Suppressor macrophage treated with lipopolysaccharide for 1 hour (primary cell): ENCODE measurements around the gene KYNU.
"Not testable (repeated sequence)": the region's sequence is repeated elsewhere in the genome, so short reads cannot be mapped to it uniquely, and the experiment has no call there.

ENCODE experiments used
- DNase-seq, 3 donors: peaks; one replicate each; pipeline ENCODE4 v3.0.0-alpha.2; 2020 to 2022

Gene KYNU

DNA sequence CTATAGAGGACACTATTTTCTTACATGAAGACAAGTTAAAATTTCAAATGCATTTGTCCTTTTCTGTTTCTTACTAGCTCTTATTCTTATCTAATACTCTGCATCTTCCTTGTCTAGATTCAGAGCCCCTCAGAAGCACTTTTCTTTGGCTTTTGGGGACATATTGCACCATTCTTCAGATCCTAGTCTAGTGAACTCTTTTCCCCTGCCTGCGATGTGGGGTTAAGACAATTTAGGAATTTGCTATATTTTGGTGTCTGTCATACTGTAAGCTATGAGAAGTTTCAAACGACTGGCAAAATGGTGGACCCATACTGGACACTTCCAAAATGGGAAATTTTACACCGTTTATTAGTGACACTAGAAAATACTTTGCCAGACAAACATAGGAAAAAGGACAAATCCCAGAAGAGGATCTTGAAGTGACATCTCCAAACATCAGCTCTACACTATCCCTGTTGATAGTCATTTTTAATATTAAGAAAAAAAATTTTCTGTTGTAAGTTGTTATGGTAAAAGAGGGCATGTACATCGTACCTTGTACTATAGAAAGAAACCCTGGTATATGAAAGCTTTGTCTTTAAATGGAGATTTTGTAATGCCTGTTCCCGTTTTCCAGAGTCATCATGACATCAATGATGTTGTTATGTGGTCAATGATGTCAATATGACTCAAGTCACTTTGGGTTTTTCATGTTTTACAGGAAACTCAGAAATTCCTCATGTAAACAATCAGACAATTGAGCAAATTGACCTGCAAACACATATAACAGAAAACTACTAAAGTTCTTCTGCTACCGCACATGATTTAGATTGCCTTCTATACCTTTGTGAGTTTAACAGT lies 4.4 kb upstream of the KYNU start:
- DNase-seq = peak; percentile 84 to 98 (median 97)

DNA sequence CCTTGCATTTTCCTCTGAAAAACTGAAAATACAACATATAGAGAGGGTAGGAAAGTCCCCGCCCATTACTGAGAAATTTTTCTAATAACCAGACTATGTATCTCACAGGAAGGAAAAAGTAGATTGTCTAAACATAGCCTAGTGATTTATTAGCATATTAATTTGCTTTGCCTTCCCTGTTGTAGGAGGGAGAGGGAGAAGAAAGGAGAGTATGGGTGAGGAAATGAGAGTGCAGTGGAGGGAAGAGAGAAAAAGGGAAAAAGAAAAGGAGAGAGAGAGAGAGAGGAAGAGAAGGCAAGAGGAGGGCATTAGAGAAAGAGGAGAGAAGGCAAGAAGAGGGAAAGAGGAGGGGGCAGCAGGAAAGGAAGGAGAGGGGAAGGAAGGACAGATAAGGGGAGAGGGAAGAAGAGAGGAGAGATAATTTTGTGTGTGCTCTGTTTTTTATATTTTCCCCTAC lies 3.6 kb upstream of the KYNU start:
- DNase-seq = peak; percentile 67 to 82 (median 77)

DNA sequence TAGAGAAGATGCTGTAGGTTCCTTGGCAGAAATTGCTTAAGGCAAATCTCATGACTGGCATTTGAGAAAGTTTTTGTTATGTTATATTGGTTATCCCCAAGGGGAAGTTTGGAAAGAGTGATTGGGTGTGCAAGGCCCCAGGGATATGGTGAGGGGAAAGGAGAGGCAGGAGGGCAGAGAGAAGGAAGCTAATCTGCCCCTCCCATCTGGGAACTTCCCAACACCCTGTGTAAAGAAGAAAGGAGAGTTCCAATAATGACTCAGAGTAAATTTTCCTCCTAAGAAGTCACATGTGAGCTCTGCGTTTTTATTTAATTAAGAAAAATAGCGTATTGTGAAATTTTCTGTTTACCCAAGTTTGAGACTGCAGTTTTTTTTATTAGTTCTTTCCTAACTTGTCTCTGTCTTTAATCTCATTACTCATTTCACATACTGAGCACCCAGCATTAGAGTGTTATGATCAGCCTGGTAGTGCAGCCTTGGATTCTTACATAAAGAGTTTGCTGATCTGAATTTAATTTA lies 3.1 kb upstream of the KYNU start:
- peak; percentile 95 to 100 (median 99) for DNase-seq

DNA sequence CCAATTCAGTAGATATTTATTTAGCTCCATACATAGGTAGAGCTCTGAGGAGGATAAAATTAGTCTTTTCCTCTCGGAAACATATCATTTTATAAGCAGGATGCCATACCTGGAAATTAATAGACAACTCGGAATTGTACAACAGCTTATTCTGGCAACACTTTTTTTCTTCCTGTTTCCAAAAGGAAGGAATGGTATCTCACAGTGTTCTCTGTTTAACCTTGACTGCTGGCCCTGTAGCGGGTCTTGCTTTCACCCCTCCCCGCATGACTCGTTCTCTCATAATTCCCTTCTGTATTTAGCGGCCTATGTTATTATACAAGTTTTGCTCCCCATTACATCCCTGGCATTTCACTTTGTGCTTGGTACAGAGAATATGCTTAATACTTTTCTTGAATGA lies 2.5 kb upstream of the KYNU start:
- peak in 2 of 3 donors; percentile 57 to 63 for DNase-seq

DNA sequence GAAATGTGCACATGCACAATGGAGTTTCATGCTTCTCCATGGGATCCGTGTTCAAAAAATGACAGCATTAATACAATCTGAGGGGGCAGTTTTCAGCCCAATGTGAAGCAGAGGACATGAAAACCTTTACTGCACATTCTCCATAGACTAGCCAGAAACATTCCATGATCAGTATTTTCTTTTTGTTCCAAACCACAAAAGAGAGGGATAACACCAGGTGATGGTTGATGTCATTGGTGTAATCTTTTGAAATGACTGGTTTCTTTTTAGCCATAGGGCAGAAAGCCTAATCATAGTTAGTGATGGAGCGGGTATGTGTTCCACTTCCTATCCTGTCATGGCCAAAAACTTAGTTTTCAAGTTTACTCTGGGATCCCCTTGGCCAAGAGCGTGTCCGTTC lies 1.8 kb upstream of the KYNU start:
- DNase-seq = no peak

DNA sequence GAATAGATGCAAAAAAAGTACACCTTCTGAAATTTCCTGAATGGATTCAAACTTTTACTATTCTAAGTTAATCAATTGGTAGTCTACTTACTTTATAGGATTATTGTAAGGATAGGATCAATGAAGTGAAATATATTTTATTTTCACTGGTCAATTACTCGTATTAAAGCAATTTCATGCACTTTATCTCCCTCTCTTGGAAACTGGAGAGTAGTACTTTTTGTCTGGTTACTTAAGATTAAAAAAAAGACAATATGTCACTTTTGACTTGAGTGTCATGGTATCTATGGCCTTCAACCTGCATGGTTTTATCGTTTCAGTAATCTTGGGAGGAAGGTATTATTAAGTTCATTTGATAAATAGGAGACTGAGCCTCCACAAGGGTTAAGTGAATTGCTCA lies 1.0 kb upstream of the KYNU start:
- DNase-seq = peak in 1 of 3 donors; percentile 62

DNA sequence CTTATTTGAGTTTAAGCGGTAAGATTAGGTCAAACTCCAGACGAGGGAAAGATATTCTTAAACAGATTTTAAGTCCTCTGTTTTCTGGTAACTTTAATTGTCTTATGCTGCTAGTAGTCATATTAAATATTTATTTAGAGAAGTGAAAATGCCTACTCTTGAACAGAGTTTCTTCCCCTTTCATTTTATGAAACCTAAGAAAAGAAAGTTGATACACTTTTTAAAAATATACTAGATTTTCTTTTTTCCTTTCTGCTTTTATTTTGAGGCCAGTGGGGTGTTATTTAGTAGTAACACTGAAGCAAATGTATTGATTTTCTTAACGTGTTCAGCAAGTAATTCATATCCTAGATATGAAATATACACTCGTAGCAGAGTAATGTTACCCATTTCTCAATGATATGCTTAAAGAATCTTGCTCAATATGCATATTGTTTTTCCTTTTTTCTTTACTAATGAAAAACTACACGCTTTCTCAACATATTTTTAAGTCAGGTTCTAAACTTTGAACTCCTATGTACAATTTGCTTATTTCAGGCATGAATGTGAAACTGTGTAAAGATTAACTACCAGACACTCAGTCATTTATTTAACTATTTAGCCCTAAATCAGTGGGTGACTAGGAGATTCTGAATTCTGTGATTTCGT lies 691 bp downstream of the KYNU start:
- peak in 2 of 3 donors; percentile 59 to 64 for DNase-seq

DNA sequence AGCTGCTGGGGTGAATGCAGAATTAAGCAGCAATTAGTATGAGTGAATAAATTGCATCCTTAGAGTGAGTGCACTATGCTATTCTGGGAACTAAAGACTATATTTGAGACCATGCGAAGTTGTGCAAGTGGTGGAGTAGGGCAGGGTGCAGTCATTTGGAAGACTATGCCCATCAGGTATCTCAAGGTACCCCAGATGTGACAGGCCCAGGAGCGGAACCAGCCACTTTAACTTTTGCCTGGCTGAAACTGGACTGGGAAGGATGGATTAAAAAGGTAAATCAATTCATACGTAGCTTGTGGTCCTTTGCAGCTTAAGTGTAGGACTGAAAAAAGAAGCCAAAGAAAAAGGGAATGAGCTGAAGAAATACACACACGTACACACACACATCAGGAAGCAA lies 1.7 kb downstream of the KYNU start:
- no peak for DNase-seq

DNA sequence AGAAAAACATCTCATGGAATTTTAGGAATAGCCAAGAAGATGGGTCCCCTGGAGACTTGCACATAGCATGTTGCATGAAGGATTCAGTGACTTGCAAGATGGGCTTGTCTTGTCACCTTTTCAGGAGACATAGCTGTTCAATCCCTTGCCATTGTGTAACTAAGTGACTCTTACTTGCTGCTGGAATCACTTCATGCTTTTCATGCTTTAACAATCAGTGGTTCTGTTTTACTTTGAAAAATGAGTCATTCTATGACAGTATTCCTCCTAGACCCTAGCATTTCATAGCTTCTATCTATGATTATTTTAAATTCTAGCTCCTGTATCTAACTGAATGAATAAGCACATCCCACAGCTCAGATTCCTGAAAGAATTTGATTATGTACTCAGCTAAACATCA lies 2.8 kb downstream of the KYNU start:
- DNase-seq = peak; percentile 54 to 89 (median 78)

DNA sequence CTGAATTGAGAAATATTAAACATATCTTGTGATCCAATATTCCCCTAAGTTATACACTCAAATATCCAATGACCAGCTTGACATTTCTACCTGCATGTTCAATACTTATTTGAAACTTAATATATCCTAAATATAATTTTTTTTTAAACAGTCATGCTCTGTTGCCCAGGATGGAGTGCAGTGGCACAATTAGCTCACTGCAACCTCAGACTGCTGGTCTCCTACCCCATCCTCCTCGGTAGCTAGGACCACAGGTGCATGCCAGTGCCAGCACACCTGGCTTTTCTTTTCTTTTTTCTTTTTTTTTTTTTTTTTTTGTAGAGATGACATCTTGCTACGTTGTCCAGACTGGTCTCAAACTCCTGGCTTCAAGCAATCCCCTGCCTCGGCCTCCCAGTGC lies 4.2 kb downstream of the KYNU start:
- DNase-seq = peak in 1 of 3 donors; percentile 13

DNA sequence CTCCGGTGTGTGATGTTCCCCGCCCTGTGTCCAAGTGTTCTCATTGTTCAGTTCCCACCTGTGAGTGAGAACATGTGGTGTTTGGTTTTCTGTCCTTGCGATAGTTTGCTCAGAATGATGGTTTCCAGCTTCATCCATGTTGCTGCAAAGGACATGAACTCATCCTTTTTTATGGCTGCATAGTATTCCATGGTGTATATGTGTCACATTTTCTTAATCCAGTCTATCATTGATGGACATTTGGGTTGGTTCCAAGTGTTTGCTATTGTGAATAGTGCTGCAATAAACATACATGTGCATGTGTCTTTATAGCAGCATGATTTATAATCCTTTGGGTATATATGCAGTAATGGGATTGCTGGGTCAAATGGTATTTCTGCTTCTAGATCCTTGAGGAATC lies 5.0 kb downstream of the KYNU start:
- not testable (repeated sequence) for DNase-seq

DNA sequence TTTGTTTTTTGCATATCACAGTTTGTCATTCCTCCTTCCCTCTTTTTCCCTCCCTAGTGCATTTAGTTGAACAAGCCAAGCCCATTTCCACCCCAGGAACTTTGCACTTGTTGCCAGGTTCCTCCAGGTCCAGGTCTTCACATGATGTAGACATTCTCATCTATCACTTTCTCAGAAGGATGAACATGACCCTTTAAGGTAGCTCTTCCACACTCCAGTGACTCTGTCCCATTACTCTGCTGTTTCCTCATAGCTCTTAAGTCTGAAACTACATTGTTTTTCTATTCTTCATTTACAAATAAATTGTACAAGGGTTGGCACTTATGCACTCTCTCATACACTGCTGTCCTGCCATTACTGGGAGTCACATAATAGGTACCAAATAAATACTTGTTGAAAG lies 6.1 kb downstream of the KYNU start:
- no peak for DNase-seq

DNA sequence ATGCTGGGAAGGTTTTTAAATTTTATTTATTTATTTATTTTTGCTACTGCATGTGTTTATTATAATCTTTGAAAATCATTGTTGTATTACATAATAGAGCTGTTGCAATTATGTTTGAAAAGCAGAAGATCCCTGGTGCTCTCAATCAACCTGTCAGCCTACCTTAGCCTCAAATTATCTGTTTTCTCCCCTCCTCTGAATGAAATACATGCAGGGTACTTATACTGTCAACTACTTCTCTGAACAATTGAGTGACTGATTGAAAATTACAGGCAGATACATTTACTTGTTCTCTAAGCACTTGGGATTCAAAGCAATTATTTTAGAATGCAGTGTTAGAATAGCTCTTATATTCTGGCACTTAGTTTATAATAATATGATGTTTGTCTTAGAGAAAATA lies 8.1 kb downstream of the KYNU start:
- DNase-seq = no peak

DNA sequence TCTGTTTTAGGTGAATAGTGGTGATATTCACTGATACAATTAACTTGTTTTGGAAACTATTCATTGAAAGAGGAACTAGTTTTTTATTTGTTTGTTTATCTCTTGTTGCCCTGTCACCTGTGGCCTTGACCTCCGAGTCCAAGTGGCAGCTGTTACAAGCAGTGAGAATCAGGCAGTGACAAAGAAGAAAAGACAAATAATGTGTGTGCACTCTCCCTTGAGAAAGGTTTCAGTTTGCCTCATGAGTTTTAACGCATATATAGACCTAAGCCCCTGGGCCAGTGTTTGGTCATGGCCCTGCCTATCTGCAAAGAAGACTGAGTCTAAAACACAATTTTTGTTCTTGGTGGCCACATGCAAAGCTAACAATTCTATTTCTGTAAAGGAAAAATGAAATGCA lies 15.3 kb downstream of the KYNU start:
- DNase-seq = no peak

DNA sequence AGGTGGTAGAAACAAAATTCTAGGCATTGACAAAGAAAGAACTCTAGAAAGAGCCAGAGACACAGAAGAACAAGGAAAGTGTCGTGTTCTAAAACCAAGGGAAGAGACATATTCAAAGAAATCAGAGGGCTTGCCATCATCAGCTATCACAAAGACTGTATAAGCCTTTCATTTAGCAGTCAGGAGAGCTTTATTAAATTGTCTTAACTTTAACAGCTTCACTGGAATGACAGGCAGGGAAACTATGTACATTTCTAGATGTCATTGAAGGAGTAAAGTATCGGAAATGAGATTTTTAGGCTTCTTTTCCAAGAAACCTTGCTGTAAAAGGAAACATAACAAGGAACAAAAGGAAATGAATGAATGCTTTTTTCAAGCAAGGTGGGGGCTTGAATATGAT lies 15.8 kb downstream of the KYNU start:
- no peak for DNase-seq

DNA sequence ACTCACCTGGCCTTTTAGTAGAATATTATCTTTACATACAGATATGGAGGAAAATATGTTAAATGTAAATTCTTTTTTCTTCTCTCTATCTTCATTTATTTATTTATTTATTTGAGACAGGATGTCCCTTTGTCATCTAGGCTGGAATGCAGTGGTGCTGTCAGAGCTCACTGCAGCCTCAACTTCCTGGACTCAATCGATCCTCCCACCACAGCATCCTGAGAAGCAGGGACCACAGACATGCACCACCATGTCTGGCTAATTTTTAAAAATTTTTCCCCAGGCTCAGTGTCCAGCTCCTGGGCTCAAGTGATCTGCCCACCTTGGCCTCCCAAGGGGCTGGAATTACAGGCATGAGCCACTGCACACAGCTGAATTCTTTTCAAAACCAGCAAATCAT lies 20.3 kb downstream of the KYNU start:
- no peak for DNase-seq

DNA sequence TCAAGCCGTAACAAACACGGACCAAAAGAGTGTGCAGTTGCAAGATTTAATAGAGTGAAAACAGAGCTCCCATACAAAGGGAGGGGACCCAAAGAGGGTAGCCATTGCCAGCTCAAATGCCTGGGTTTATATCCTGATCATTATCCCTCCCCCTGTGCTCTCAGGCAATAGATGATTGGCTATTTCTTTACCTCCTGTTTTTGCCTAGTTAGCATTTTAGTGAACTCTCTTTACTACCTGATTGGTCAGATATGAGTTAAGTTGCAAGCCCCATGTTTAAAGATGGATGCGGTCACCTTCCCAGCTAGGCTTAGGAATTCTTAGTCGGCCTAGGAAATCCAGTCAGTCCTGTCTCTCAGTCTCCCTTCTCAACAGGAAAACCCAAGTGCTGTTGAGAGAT lies 22.9 kb downstream of the KYNU start:
- DNase-seq = not testable (repeated sequence)

DNA sequence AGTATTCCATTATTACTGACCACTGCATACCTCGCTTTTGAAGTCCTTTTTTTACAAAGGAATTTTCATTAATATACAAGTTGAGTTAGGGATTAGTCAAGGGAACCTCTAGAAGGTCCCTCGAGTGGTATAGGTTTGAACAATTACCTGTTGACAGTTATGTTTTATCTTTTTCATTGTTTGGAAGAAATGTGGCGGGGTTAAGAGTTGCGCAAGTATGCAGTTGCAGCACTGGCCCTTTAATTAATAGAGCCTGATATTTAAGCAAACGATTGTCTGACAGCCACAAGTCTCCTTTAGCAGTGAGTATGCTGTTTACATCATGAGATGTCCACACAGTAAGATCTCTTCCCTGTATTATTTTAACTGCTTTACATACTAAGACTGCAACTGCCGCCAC lies 24.3 kb downstream of the KYNU start:
- no peak for DNase-seq

DNA sequence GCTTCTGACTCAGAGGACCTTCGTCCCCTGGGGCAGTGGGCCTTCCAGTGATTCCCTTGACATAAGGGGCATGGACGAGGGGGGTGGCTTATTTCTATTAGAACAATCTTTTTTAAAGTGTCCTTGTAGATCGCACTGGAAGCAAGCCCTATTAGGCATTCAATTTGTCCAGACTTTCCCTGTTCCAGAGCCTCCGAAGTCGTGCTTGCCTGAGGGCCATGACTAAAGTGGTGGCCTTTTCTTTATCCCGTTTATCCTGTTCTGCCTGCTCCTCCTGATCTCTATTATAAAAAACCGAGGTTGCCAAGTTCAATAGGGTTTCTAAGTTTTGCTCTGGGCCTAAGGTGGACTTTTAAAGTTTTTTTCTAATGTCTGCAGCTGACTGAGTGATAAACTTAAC lies 26.3 kb downstream of the KYNU start:
- not testable (repeated sequence) for DNase-seq

DNA sequence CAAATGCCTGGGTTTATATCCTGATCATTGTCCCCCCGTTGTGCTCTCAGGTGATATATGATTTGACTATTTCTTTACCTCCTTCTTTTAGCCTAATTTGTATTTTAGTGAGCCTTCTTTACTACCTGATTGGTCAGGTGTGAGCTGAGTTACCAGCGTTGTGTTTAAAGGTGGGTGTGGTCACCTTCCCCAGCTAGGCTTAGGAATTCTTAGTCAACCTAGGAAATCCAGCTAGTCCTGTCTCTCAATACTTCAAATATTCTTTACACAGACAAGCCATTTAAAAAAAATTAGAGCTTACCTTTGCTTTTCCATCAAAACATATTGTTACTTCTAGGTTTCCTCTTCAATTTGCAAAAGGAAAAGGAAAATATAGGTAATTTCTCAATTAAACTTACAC lies 30.2 kb downstream of the KYNU start:
- no peak for DNase-seq

DNA sequence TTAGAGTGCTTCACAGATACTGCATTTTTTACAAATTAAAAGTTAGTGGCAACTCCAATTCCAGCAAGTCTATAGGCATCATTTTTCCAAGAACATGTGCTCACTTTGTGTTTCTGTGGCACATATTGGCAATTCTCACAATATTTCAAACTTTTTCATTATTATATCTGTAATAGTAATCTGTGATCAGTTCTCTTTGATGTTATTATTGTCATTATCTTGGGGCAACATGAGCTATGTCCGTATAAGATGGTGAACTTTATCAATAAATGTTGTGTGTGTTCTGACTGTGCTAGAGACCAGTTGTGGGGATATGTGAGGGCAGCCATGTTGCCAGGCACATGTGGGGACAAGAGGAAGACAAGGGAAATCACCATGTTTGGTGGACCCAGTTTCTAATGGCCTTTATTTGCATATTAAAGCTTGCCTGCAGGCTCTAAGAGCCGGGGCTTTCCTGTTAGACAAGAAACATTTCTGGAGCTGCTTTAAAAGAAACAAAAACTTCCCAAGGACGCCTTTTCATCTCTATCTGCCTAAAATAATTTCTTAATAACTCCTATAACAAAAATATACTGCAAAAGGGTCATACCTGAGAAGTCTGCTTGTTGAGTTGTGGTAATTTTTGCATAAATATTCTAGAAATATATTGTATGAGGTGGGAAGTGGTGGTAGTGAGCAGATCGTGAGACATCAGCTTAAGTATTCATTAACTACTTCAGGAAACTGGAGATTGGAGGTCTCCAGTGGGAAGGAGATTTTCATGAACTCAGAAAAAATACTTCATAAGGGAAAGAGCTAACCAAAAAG lies 37.2 kb downstream of the KYNU start:
- peak; percentile 42 to 53 (median 51) for DNase-seq

DNA sequence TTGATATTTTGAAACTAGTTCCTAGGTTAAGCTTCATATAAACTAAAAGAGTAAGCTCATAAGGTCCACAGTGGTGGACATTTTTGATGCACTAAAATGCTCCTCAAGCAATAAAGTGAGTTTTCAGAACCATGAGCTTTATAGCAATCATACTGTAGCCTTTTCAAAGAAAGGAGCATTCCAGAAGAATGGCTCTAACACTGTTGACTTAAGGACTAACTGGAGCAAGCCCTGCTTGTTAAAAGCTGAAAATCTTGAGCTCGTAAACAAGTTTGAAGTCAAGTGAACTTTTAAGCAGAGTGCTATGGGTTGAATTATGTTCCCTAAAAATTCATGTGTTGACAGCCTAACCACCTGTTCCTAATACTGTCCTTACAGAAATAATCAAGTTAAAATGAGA lies 38.0 kb downstream of the KYNU start:
- no peak for DNase-seq

DNA sequence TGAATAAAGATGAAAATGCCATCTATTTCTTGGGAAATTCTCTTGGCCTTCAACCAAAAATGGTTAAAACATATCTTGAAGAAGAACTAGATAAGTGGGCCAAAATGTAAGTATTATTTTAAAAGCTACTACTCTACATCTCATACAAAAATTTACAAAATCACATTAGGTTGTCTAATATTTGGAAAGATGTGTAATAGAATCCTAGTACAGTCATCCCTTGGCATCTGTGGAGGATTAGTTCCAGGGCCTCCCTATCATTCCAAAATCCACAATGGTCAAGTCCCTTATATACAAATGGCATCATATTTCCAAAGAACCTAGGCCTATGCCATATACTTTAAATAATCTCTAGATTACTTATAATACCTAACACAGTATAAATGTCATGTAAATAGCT lies 41.2 kb downstream of the KYNU start:
- no peak for DNase-seq
